ENCODE results near the gene FOXP1. TPM values are rescaled to one million over a fixed set of nuclear protein-coding genes. Genes with fewer than 3 reads are reported as not detected.

FOXP1 gene
- total and polyA plus RNA-seq, 2 experiments from 2014 or later: 76.8 to 99.8 TPM

DNA sequence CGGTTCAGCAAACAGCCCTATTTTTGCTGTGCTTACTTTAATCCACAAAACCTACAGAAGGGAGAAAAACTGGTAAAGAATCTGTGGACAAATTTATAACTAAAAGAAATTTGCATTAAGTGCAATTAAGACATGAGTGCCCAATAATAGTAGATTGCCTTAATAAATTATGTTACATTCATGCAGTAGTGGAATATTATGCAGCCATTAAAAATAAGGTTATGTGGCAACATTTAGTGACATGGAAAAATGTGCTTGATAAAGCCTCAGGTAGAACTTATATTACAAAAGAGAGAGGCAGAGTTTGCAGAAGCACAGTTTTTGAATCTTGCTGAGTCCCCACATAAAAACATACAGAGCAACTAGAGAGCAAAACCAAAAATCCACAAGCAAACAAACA is 253.0 kb downstream of the FOXP1 start:
- H3K4me3 ChIP-seq: no peak overlapping the region
- peaks cover 10% of the 10 kb centered on the region for H3K79me2 ChIP-seq
- no peaks in the 10 kb centered on the region for H3K9me2 ChIP-seq (replicated peaks; ENCODE audit: insufficient read depth)
- no peak overlapping the region for H3K4me2 ChIP-seq
- WGBS (ENCODE audit: low lambda C conversion rate, missing lambda C conversion rate): 97% methylated on average over 1 of the region's 1 CpG
- H3K36me3 ChIP-seq (replicated peaks; ENCODE audit: insufficient read depth, low read depth): no peaks in the 10 kb centered on the region
- no peaks in the 10 kb centered on the region for H4K20me1 ChIP-seq (ENCODE audit: insufficient read depth, poor library complexity, severe bottlenecking)
- TF ChIP-seq, protein P1, sequence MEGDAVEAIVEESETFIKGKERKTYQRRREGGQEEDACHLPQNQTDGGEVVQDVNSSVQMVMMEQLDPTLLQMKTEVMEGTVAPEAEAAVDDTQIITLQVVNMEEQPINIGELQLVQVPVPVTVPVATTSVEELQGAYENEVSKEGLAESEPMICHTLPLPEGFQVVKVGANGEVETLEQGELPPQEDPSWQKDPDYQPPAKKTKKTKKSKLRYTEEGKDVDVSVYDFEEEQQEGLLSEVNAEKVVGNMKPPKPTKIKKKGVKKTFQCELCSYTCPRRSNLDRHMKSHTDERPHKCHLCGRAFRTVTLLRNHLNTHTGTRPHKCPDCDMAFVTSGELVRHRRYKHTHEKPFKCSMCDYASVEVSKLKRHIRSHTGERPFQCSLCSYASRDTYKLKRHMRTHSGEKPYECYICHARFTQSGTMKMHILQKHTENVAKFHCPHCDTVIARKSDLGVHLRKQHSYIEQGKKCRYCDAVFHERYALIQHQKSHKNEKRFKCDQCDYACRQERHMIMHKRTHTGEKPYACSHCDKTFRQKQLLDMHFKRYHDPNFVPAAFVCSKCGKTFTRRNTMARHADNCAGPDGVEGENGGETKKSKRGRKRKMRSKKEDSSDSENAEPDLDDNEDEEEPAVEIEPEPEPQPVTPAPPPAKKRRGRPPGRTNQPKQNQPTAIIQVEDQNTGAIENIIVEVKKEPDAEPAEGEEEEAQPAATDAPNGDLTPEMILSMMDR (IDR thresholded peaks at IDR 0.05; ENCODE audit: poor library complexity): no peak
- TF ChIP-seq EZH2phosphoT487 (IDR thresholded peaks at IDR 0.05; ENCODE audit: low read depth, severe bottlenecking, unreplicated experiment): no peak
- H3K27ac ChIP-seq: no peak overlapping the region
- no peak overlapping the region for H2AFZ ChIP-seq
- no peaks in the 10 kb centered on the region for H3K9me3 ChIP-seq (ENCODE audit: low read depth)
- peaks cover 4% of the 10 kb centered on the region for H3K4me1 ChIP-seq (ENCODE audit: insufficient read depth)
- no peak for DNase-seq (ENCODE audit: low spot score)
- H3K27me3 ChIP-seq: no peaks in the 10 kb centered on the region

DNA sequence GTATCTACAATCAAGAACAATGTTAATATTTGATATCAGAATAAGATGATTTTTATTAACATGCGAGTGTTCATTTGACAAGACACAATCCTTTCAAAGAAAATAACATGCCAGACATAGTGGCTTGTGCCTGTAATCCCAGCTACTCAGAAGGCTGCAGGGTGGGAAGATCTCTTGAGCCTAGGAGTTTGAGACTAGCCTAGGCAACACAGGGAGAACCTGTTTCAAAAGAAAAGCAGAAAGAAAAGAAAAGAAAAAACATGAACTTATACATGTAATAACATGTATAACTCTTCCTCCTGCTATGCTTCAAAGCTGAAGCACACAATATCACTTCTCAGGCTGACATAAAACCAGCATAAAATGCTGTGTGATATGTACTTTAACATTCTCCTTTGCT is 253.7 kb downstream of the FOXP1 start:
- H3K36me3 ChIP-seq (replicated peaks; ENCODE audit: insufficient read depth, low read depth): no peaks in the 10 kb centered on the region
- no peak for TF ChIP-seq EZH2 (IDR thresholded peaks at IDR 0.05; ENCODE audit: borderline replicate concordance)
- 84% methylated on average over 1 of the region's 1 CpG for WGBS (ENCODE audit: low lambda C conversion rate, missing lambda C conversion rate)
- no peaks in the 10 kb centered on the region for H3K9me3 ChIP-seq (ENCODE audit: low read depth)
- no peak for DNase-seq (ENCODE audit: low spot score)
- peaks cover 4% of the 10 kb centered on the region for H3K4me1 ChIP-seq (ENCODE audit: insufficient read depth)
- H4K20me1 ChIP-seq (ENCODE audit: insufficient read depth, poor library complexity, severe bottlenecking): no peaks in the 10 kb centered on the region
- H3K27ac ChIP-seq: no peak overlapping the region
- H3K4me2 ChIP-seq: no peak overlapping the region
- peaks cover 15% of the 10 kb centered on the region for H3K79me2 ChIP-seq
- no peaks in the 10 kb centered on the region for H3K9me2 ChIP-seq (replicated peaks; ENCODE audit: insufficient read depth)
- no peak overlapping the region for H3K4me3 ChIP-seq
- no peaks in the 10 kb centered on the region for H3K27me3 ChIP-seq
- no peak overlapping the region for H2AFZ ChIP-seq

DNA sequence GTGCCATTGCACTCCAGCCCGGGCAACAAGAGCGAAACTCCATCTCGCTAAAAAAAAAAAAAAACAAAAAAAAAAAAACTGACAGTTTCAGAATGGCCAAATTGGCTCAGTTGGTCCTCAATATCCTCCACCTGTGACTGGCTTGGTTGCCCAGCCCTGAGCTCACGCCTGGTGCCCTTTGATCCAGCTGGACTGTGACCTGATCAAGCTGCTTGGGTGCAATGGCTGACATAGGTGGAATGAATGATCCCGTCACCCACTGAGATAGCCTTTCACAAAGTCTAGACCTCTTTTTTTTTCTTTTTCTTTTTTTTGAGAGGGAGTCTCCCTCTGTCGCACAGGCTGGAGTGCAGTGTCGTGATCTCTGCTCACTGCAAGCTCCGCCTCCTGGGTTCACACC is 254.6 kb downstream of the FOXP1 start:
- no peak for DNase-seq (ENCODE audit: low spot score)
- H3K4me3 ChIP-seq: no peak overlapping the region
- no peaks in the 10 kb centered on the region for H3K27me3 ChIP-seq
- H3K36me3 ChIP-seq (replicated peaks; ENCODE audit: insufficient read depth, low read depth): no peaks in the 10 kb centered on the region
- TF ChIP-seq, protein P1 (IDR thresholded peaks at IDR 0.05; ENCODE audit: poor library complexity): no peak
- TF ChIP-seq EZH2 (IDR thresholded peaks at IDR 0.05; ENCODE audit: borderline replicate concordance) (no peak), EZH2phosphoT487 (IDR thresholded peaks at IDR 0.05; ENCODE audit: low read depth, severe bottlenecking, unreplicated experiment) (no peak)
- no peak overlapping the region for H3K4me2 ChIP-seq
- no peak overlapping the region for H3K27ac ChIP-seq
- H3K79me2 ChIP-seq: peaks cover 16% of the 10 kb centered on the region
- H2AFZ ChIP-seq: no peak overlapping the region
- 96% methylated on average over 7 of the region's 8 CpGs for WGBS (ENCODE audit: low lambda C conversion rate, missing lambda C conversion rate)
- H3K9me3 ChIP-seq (ENCODE audit: low read depth): no peaks in the 10 kb centered on the region
- no peaks in the 10 kb centered on the region for H3K9me2 ChIP-seq (replicated peaks; ENCODE audit: insufficient read depth)
- H3K4me1 ChIP-seq (ENCODE audit: insufficient read depth): peaks cover 4% of the 10 kb centered on the region
- no peaks in the 10 kb centered on the region for H4K20me1 ChIP-seq (ENCODE audit: insufficient read depth, poor library complexity, severe bottlenecking)

DNA sequence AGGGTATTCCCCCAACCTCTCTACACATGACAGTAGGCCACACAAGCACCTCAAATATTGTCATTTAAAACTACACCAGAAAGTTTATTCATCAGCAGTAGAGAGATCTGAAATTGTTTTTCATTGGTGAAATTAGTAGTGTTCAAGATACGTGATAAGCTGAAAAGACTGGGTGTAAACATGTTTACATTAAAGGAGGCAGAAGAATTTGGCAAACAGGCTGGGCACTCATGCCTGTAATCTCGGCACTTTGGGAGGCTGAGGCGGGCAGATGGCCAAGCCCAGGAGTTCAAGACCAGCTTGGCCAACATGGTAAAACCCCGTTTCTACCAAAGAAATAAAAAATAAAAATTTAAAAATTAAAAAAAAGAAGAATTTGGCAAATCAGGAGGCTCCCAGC is 255.6 kb downstream of the FOXP1 start:
- no peak overlapping the region for H3K4me2 ChIP-seq
- H4K20me1 ChIP-seq (ENCODE audit: insufficient read depth, poor library complexity, severe bottlenecking): no peaks in the 10 kb centered on the region
- H3K4me3 ChIP-seq: no peak overlapping the region
- no peaks in the 10 kb centered on the region for H3K36me3 ChIP-seq (replicated peaks; ENCODE audit: insufficient read depth, low read depth)
- no peak overlapping the region for H2AFZ ChIP-seq
- H3K9me3 ChIP-seq (ENCODE audit: low read depth): no peaks in the 10 kb centered on the region
- TF ChIP-seq, protein P1 (IDR thresholded peaks at IDR 0.05; ENCODE audit: poor library complexity): no peak
- TF ChIP-seq EZH2 (IDR thresholded peaks at IDR 0.05; ENCODE audit: borderline replicate concordance): no peak
- no peak for TF ChIP-seq EZH2phosphoT487 (IDR thresholded peaks at IDR 0.05; ENCODE audit: low read depth, severe bottlenecking, unreplicated experiment)
- H3K4me1 ChIP-seq (ENCODE audit: insufficient read depth): peaks cover 4% of the 10 kb centered on the region
- H3K27me3 ChIP-seq: no peaks in the 10 kb centered on the region
- no peak for DNase-seq (ENCODE audit: low spot score)
- peaks cover 16% of the 10 kb centered on the region for H3K79me2 ChIP-seq
- no peak overlapping the region for H3K27ac ChIP-seq
- no peaks in the 10 kb centered on the region for H3K9me2 ChIP-seq (replicated peaks; ENCODE audit: insufficient read depth)
- 85% methylated on average over 4 of the region's 4 CpGs for WGBS (ENCODE audit: low lambda C conversion rate, missing lambda C conversion rate)
